ENCODE measurements around the gene EVA1A. TPM values are rescaled to one million over a fixed set of nuclear protein-coding genes. Genes with fewer than 3 reads are reported as not detected.

Gene EVA1A, protein sequence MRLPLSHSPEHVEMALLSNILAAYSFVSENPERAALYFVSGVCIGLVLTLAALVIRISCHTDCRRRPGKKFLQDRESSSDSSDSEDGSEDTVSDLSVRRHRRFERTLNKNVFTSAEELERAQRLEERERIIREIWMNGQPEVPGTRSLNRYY
- not detected for total RNA-seq

DNA sequence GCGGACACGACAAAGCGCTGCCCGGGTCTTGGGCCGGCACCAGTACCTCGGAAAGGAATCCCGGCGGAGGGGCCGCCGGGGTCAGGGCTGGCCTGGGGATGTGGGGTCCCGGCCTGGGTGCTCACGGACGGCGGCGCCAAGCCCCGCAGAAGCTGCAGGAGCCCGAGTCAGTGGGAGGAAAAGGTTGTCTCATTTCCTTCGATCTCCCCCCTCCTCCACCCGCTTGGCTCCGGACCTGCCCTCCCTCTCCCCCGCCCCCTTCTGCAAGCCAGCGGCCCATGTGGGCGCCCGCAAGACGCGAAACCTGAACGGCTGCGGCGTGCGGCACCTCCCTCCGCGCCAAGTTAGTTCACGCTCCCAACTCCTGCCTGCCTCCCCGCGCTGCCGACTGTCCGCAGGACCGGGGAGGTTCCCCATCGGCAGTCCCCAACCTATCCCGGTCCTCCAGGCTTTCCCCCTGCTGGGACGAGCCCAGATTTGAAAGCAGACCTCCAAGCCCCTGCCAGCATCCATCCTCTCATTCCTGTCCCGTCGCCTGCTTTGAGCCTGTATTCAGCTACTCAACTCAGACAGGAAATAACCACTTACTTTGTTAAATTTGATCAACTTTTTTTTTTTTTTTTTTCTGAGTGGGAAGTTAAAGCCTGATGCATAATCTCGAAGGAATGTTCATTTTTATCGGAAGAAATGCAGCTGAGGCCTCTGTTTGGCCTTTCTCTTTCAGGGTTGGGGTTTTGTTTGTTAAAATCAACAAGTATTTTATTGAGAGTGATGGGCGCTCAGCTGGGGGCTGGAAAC is at the start of gene EVA1A:
Gene EVA1A, minus strand, starts transcription at position 172 of the 798 bp plus-strand sequence. CDS start 42,799 bp downstream, outside the sequence.
- DNase-seq (ENCODE audit: low read depth in 2 of 3, low spot score in 2 of 3): peak in 2 of 3 donors; percentile 14 to 20

DNA sequence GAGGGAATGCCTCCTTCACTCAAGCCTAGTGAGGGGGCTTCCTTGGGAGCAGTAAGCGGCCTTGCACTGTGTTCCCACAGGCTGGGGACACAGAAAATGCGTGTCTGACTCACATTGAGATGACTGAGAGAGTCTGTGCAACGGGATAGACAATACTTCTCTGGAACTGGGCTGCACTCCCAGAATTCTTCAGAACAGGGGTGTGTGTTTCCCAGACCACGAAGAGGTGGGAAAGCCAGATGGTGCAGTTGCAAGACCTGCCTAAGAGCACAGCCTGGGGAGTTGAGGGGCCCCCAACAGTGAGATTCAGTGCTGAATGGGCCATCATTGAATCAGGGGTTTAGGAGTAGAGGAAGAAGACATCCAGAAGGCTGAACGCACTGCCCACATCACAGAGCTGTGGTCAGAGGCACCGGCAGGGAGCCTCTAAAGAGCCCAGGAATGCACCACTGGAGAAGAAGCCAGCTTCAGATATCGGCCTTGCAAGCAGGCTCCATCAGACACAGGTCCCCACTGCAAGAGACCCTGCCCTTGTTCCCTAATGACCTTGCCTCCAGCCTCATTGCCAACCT is 49.3 kb upstream of the EVA1A start:
- no peak for DNase-seq (ENCODE audit: low read depth in 2 of 3, low spot score in 2 of 3)

DNA sequence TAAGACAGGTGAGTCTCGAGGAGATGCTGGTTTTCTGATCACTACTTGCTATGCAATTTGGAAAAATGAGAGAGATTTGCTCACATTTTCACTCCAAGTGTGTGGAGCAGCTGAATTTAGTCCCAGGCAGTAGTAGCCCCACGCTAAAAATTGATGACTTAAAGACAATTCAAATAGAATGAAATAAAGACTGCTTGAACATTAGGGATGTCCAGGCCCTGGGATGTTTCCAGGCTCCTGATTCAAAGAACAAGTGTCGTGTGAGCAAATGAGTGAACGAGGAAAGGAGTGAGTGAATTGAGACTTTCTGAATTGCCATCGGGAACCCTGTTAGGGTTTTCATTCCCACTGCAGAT is 48.6 kb upstream of the EVA1A start:
- no peak for DNase-seq (ENCODE audit: low read depth in 2 of 3, low spot score in 2 of 3)

DNA sequence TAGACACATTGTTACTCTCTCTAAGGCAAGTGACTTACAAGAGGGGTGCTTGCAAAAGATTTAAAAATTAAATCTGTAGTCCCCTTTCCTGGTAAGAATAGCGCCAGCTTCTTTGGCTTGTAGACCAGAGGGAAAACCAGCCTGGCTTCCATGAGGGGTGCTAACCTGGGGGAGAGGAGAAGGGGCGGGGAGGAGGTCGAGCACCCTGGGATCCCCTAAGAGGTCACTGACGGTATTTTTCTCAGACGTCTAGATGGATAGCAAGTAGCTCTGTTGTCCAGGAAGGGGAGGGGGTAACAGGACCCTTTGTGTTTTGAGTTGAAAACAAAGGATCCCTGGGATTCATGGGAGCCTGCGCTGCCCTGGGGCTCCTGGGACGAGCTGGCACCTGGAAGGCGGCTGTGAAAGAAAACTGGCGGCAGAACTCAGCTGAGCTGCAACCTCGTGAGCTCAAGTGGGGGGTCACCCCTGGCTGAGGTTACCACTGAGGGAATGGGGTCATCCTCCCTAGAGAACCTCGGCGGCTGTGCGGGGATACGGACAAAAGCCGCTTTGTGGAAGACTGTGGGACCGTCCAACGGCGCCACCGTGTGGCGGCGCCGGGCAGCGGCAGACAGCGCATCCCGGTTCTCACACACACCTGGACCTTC is 48.1 kb upstream of the EVA1A start:
- peak; percentile 19 to 50 (median 19) for DNase-seq (ENCODE audit: low read depth in 2 of 3, low spot score in 2 of 3)

DNA sequence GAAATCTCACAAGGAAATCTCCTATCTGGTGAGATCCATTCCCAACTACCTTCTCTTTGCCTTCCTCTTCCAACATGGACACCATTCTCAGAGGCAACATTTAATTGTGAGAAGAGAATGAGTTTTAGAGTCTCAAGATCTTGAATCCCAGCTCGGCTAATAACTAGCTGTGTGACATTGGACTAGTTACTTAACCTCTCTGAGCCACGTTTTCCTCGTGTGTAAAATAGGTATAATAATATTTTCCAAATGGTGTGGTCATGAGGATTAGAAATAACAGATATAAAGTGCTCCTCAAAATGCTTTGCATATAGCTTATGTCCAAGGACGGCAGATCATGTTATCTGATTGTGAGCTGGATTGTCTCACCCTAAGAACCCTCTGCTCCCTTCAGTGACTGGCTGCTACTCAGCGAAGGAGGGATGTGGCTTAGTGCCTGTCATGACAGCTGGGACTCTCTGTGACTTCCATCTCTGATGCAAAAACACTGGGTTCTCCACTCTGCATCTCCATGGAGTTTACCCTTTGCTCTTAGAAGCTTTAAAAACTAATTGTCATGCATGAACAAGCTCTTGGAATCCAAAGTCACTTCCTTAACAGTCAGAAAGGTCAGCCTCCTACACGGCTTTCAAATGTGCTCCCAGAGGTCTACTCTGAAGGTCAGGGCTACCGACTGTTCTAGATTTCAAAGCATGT is 47.4 kb upstream of the EVA1A start:
- no peak for DNase-seq (ENCODE audit: low read depth in 2 of 3, low spot score in 2 of 3)

DNA sequence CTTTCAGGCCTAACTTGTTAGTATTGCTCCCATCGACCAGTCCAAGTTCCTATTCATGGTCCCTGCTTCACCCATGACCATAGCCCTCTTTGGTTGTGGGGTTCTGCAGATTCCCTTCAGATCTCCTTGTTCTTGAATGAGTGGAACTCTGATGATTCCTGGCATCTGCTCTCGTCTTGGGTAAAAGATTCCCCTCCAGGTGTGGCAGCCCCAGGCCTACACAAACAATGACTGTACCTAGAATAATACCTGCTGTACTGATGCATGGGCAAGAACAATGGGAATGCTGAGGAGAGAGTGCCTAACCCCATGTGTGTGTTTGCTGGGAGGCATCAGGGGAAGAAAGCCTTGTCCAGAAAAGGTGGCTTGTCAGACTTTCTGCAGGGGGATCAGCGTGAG is 46.7 kb upstream of the EVA1A start:
- DNase-seq (ENCODE audit: low read depth in 2 of 3, low spot score in 2 of 3): no peak

DNA sequence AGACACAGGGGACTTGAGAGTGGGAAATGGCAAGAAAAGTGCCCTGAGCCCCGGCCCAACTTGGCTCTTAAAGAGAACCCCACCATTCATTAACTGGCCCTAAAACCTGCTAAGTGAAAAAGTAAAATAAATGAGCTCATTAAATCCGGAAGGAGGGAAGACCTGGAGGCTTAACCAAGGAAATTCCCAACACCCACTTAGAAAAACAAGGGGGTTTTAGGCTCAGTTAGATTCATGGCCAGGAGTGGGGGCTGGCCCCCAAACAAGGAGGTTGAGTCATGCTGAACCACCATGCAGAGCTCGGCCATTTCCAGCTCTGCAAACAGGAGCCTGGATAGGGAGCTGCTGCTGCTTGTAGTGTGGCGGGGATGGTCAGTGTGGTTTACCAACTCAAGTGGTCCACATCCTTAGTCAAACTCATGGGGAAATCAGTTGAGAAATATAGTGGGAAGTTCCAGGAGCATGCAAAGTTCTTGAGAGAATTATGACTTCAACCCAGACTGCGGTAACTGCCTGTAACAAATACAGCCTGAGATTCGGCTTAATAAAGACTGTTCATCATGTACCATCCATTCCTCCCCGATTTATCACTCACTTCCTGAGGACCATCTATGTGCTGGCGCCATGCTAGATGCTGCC is 46.1 kb upstream of the EVA1A start:
- DNase-seq (ENCODE audit: low read depth in 2 of 3, low spot score in 2 of 3): no peak

DNA sequence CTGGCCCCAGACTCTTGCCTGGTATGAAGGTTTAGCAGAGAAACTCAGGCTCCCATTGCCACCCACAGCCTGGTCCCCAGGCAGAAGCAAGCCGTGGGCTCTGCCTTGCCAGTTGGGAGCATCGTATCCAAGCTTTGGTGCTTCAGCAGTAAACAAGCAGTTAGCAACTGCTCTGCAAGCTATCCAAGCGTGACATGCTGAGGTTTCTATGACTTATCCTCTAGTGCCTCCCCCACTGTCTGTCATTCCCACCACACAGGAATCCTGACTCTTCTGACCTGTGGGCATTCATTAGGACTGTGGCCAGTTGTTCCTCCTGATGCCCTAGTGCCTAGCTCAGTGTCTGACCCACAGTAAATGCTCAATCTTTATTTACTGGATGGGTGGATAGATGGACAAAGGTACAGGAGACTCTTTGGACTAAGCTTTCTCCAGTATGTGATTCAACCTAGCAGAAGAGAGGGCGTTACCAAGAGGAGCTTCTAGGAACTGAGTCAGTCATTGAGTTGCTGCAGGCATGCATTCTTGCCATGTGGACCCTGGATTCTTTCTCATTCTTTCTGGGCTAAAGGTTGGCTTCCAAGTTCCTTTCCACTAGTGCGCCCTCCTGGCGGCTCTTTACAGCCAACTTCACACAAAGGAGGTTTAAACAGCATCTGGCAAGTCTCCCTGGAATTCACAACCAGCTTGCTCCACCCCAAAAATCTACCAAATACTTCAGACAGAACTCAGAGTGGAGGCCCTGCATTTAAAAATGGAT is 45.2 kb upstream of the EVA1A start:
- DNase-seq (ENCODE audit: low read depth in 2 of 3, low spot score in 2 of 3): no peak

DNA sequence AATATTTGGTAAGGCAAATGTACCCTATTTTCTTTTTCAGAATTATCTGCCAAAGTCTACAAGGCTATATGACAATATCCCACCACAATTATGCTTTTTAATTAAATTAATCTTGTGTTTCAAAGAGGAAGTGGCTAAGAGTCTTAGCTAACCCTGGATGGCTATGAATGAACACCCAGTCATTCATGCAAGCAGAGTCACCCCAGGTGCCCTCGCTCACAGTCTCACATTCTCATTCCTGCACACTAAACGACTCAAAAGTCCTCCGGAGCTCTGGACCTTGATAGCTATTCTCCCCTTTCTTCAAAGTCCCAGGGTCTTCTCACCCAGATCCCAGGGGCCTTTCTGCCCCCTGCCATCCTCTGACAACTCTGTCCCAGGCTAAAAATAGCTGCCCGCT is 43.7 kb upstream of the EVA1A start:
- DNase-seq (ENCODE audit: low read depth in 2 of 3, low spot score in 2 of 3): no peak

DNA sequence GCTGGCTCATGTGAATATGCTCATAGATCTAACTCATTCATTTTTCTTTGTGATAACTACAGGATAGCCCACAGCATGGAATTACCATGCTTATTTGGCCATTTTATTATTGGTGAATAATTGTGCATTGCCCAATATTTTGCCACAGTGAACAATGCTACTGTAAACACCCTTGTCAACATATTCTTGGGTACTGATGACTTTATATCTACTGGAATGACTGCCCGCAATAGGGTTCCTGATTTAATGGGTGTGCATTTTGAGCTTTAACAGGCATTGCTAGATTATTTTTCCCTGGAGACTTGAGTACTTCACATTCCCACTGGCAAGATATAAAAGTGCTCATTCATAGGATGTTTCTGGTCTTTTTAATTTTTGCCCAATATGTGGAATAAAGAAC is 42.7 kb upstream of the EVA1A start:
- no peak for DNase-seq (ENCODE audit: low read depth in 2 of 3, low spot score in 2 of 3)

DNA sequence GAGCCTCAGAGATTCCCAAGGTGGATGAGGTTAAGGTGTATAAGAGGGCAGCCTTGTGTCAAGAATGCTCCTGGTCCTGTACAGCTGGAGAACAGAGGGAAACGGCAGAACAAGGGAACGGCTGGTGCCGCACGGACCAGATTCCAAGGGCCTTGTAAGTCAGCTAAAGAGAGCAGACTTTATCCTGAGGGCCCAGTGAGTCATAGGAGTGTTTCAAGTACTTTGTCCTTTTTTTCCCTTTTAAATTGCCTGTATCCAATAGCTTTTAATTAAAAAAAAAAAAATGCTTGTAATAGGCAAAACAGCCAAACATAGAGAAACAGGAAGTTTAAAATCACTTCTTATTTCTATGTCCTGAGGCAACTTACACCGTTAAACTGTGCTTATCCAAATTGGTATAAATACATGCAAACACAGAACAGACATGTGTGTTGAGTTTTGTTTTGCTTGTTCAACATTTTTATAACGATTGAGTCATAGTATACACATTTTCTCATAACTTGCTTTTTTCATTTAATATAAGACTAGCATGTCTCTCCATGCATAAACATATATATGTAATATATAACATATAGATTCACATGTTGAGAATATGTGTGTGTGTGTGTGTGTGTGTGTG is 42.1 kb upstream of the EVA1A start:
- no peak for DNase-seq (ENCODE audit: low read depth in 2 of 3, low spot score in 2 of 3)

DNA sequence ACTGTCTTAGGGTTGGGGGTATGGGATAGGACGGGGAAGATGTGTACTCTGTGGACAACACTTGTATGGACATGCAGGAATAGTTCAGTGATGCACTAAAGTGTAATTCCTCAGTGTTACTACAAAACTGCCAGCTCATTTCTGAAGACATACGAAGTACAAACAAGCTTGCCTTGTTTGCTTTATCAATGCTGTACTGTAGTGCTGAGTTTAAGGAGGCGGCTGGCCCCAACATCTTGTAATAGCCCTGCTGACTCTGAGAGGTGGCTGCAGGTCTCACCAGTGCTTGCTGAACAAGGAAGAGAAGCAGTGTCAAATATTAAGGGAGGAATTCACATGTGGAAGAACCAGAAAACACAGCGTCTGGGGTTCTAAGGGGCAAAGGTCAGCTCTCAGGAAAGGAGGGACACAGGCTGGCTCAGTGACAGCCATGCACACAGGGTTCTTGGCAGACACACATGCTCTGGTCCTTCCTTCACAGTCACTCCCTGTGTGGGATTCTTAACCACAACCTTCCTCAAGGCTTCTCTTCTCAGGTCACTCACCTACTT is 39.8 kb upstream of the EVA1A start:
- DNase-seq (ENCODE audit: low read depth in 2 of 3, low spot score in 2 of 3): no peak

DNA sequence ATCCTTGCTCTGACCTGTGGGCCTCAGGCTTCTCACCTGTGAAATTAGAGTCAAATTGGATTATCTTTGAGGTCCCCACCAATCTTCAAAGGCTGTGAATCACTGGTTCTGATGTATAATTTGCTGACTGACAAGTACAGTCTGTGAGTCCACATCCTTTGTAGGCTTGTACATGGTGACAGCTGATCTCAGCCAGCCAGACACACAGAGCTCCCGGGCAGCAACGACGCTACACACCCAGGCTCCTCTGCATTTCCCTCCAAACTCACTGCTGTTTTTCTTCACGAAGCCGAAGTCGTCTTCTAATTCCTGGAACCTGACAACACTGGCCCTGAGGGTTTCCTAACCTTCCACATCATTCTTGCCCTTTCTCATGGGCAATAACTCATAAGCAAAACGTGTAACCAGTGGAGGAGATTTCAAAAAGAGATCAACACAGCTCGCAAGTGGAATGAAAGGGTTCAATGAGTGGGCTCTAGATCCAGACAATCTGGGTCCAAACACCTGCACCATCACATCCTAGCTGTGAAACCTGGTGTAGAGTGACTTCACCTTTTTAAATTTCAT is 37.9 kb upstream of the EVA1A start:
- DNase-seq (ENCODE audit: low read depth in 2 of 3, low spot score in 2 of 3): no peak

DNA sequence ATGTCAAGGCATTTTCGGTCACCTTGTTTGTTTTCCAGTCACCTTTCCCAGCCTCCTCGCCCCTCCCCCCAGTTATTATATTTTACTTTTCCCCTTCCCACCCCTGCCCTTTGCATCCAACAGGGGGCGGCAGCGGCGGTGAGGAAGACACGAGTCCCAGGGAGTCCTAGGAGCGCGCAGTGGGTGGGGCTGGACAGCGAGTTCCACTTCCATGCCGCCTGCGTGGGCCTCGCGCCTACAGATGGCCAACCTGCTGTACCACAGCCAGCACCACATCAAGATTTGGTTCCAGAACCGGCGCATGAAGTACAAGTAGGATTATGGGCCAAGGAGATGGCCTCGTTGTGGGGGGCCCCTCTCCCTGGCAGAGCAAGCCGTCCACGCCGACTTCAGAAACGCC is 37.2 kb upstream of the EVA1A start:
- DNase-seq (ENCODE audit: low read depth in 2 of 3, low spot score in 2 of 3): no peak

DNA sequence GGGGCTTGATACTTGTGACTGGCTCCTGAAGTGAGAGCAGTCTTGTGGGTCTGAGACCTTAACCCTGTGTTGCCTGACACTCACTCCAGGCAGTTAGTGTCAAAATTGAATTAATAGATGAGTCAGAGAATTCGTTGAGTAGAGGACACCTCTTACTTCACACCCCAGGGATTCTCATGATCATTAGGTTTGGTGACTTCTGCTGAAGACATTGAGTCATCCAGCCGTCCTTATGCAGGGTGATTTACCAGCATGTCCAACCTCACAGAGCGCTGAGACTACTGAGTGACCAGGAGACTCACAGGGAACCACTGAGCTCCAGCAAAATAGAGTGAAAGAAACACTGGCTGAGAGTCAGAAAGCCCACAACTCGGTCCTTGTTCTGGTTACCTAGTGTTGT is 36.0 kb upstream of the EVA1A start:
- no peak for DNase-seq (ENCODE audit: low read depth in 2 of 3, low spot score in 2 of 3)

DNA sequence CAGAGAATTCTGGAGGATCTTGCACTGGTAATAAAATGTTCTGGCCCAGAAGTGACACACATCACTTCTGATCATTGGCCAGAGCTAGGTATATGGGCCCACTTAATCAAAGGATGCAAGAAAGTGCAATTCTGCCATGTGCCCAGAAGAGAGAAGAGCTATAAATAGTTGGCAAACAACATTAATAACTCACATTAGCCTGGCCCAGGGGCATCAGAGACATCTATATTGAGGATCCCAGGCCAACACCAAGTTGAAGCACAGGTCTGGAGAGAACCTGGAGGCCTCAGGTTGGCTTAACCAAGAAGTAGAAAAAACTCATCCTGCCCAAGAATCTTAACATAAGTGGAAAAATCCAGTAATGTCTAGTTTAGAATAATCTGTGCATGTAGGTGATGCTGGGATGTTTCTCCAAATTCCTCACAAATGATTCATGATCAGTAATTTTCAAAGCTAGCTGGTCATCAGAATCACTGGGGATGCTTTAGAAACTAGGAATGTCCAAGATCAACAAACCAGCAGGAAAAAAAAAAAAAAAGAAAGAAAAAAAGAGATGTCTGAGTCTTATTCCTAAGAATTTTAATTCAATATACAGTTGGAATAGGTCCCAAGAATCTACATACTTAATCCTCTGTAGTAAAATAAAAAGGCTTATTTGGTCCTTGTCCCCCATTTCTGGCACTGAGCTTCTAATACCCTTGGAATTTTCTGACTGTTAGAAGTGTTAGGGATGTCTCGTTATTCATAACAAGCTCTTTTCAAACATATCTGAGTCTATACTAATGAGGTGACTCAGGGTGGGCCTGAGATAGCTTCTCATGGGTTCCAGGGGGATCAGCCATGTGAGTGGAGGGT is 35.0 kb upstream of the EVA1A start:
- DNase-seq (ENCODE audit: low read depth in 2 of 3, low spot score in 2 of 3): no peak

DNA sequence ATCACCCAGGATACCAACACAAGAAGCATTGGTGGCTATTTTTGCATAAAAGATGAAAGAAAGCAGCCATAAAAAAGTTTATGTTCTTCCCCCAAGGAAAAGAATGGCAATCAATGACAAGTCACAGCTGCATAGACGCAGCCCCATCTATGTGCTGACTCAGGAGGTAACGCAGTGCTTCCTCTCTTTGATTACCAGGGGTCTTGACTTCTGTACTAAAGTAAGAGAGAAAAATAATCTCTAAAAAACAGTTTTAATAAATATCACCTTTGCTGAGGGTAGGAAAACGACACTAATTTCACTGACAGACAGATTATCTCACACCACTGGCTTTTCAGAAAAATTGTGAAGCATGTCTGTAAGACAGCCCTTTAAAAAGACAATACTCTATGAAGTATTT is 33.9 kb upstream of the EVA1A start:
- no peak for DNase-seq (ENCODE audit: low read depth in 2 of 3, low spot score in 2 of 3)

DNA sequence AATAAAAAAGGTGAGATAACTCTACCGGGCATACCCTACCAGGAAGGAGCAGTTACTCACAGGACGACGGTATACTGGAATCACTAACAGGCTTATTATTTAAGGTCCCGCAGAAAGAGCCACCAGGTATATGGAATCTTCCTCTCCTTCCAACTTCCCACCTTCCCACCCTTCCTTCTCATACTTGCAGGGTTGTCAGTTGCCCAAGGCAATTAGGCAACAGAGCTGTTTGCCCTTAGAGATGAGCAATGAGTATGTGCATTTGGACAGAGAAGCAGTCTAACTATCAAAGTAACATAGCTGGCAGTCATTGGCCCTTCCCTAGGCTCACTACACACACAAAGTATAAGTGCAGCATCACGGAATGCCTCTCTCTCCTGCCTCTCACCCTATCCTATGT is 32.1 kb upstream of the EVA1A start:
- DNase-seq (ENCODE audit: low read depth in 2 of 3, low spot score in 2 of 3): no peak
